ENCODE data around the gene CRIP2. TPM values are rescaled to one million over a fixed set of nuclear protein-coding genes. Genes with fewer than 3 reads are reported as not detected.

CRIP2 gene
- total and polyA plus RNA-seq, 2 experiments from 2014 or later = 3.4 to 9.6 TPM

- Mint-ChIP-seq H3K36me3 (ENCODE audit: low read depth) (peaks cover 46% of the 10 kb centered on the region), H3K9me3 (no peaks in the 10 kb centered on the region), H3K4me1 (peaks cover 17% of the 10 kb centered on the region), H3K27ac (no peak overlapping the region), H3K4me3 (no peak overlapping the region), H3K27me3 (ENCODE audit: insufficient read depth, low read depth, poor library complexity) (peaks cover 2% of the 10 kb centered on the region)
- no peaks in the 10 kb centered on the region for H3K9me2 ChIP-seq (ENCODE audit: insufficient read depth)
- H3K79me2 ChIP-seq (replicated peaks; ENCODE audit: insufficient read depth) = peaks cover 100% of the 10 kb centered on the region
- no peaks in the 10 kb centered on the region for H3K27me3 ChIP-seq (ENCODE audit: insufficient read depth)
- H3F3A ChIP-seq (replicated peaks; ENCODE audit: low read depth) = 0 out of 2 replicates have a peak, but pooled peaks cover 2% of the 10 kb centered on the region
- no peak for TF ChIP-seq ETS1 (IDR thresholded peaks at IDR 0.05)
- no peak for TF ChIP-seq NANOG (IDR thresholded peaks at IDR 0.05; ENCODE audit: borderline replicate concordance)
- no peak for TF ChIP-seq CTCF (conservative IDR thresholded peaks at IDR 0.05; ENCODE audit: low read depth in 2 of 2)
- no peak for TF ChIP-seq JUNB (IDR thresholded peaks at IDR 0.05; ENCODE audit: unreplicated experiment)
- TF ChIP-seq ZNF114 (CRISPR knock-in tag; IDR thresholded peaks at IDR 0.05) = no peak
- TF ChIP-seq STAT1 (IDR thresholded peaks at IDR 0.05; ENCODE audit: unreplicated experiment) = no peak
- DNase-seq (ENCODE audit: low spot score) = no peak
- ATAC-seq = no peak
- H2AFZ ChIP-seq = no peak overlapping the region
- H3K4me2 ChIP-seq = no peak overlapping the region
- H3K36me3 ChIP-seq (ENCODE audit: insufficient read depth) = no peaks in the 10 kb centered on the region
- H3K4me3 ChIP-seq = no peak overlapping the region
- H3K27ac ChIP-seq (ENCODE audit: low read depth) = no peak overlapping the region
- 0 out of 2 replicates have a peak, but pooled peaks cover 3% of the 10 kb centered on the region for H3K4me1 ChIP-seq (ENCODE audit: insufficient read depth)
- H4K20me1 ChIP-seq (replicated peaks; ENCODE audit: insufficient read depth) = peaks cover 91% of the 10 kb centered on the region
Observed at GRCh38 chr14:105431256-105431655, 43.4 kb upstream of the CRIP2 start.

GRCh38 chr14:105432657-105433056 lies 42.0 kb upstream of the CRIP2 start:
- Histone ChIP-seq H3K4me2 (no peak overlapping the region), H3K4me1 (ENCODE audit: insufficient read depth) (0 out of 2 replicates have a peak, but pooled peaks cover 3% of the 10 kb centered on the region), H3K4me3 (no peak overlapping the region), H2AFZ (no peak overlapping the region), H3F3A (replicated peaks; ENCODE audit: low read depth) (0 out of 2 replicates have a peak, but pooled peaks cover 2% of the 10 kb centered on the region), H3K79me2 (replicated peaks; ENCODE audit: insufficient read depth) (peaks cover 98% of the 10 kb centered on the region), H4K20me1 (replicated peaks; ENCODE audit: insufficient read depth) (peaks cover 84% of the 10 kb centered on the region), H3K9me2 (ENCODE audit: insufficient read depth) (no peaks in the 10 kb centered on the region), H3K27me3 (ENCODE audit: insufficient read depth) (no peaks in the 10 kb centered on the region), H3K36me3 (ENCODE audit: insufficient read depth) (no peaks in the 10 kb centered on the region), H3K27ac (ENCODE audit: low read depth) (peak overlapping the region; percentile 59)
- no peak; the same call in 2 of the 3 replicates for ATAC-seq
- no peaks in the 10 kb centered on the region for H3K27me3 Mint-ChIP-seq (ENCODE audit: insufficient read depth, low read depth, poor library complexity)
- no peak for DNase-seq (ENCODE audit: low spot score)
- no peak overlapping the region for H3K4me3 Mint-ChIP-seq
- no peaks in the 10 kb centered on the region for H3K9me3 Mint-ChIP-seq
- H3K36me3 Mint-ChIP-seq (ENCODE audit: low read depth) = peaks cover 33% of the 10 kb centered on the region
- H3K4me1 Mint-ChIP-seq = peaks cover 17% of the 10 kb centered on the region
- peak overlapping the region; percentile 67; the same call in 1 of the 2 replicates for H3K27ac Mint-ChIP-seq
- TF ChIP-seq POLR2AphosphoS5 (IDR thresholded peaks at IDR 0.05; ENCODE audit: low read depth) (no peak), NANOG (IDR thresholded peaks at IDR 0.05; ENCODE audit: borderline replicate concordance) (no peak), CREB1 (CRISPR knock-in tag; IDR thresholded peaks at IDR 0.05; ENCODE audit: low read depth) (no peak), CTCF (conservative IDR thresholded peaks at IDR 0.05; ENCODE audit: low read depth in 2 of 2) (no peak), REST (IDR thresholded peaks at IDR 0.05; ENCODE audit: unreplicated experiment) (no peak), ZNF331 (CRISPR knock-in tag; IDR thresholded peaks at IDR 0.05; ENCODE audit: low read depth) (no peak), JUNB (IDR thresholded peaks at IDR 0.05; ENCODE audit: unreplicated experiment) (no peak), EZH2 (IDR thresholded peaks at IDR 0.05; ENCODE audit: low read depth, unreplicated experiment) (no peak), ETS1 (IDR thresholded peaks at IDR 0.05) (no peak), EZH2phosphoT487 (IDR thresholded peaks at IDR 0.05; ENCODE audit: unreplicated experiment) (no peak), STAT1 (IDR thresholded peaks at IDR 0.05; ENCODE audit: unreplicated experiment) (no peak)

Measured in GM23338 (cell line).